ENCODE results near the gene SLMAP.

- TF ChIP-seq CTCF (IDR thresholded peaks at IDR 0.05 in 8 of 11, conservative IDR thresholded peaks at IDR 0.05 in 3 of 11) (no peak), POLR2A (IDR thresholded peaks at IDR 0.05) (no peak), POLR2AphosphoS5 (IDR thresholded peaks at IDR 0.05) (no peak)
Measured at GRCh38 chr3:57949785-57950615, 193.9 kb downstream of the SLMAP start.
